Dermis lymphatic vessel endothelial cell (primary cell): ENCODE measurements around the gene NOX1. TPM values are rescaled to one million over a fixed set of nuclear protein-coding genes. Genes with fewer than 3 reads are reported as not detected.

Experiments used
- total RNA-seq: library from RNA; depleted of rRNA; stranded (reverse); fragments of >200 nt; gene quantifications from 2 replicates; pipeline ENCODE4 v1.2.1, GENCODE V29; 2014

Gene NOX1
- total RNA-seq: not detected in 2 replicates

GRCh38 chrX:100874325-100874724 is at the start of gene NOX1:
TSS of gene NOX1 (minus strand) at chrX:100874359. CDS start at chrX:100874139, 220 bp downstream.

GRCh38 chrX:100819837-100820666 is 54.1 kb downstream of the NOX1 start, which contains the start of gene CSTF2:
TSS of gene CSTF2 (plus strand) at chrX:100820391. CDS start at chrX:100820417, 26 bp downstream.

Other genes with a start within 250 kb of the NOX1 start
- gene TSPAN6, start 237.6 kb downstream of the NOX1 start, total RNA-seq: 56.8 and 127 TPM in 2 replicates
- 1.4 and 4.0 TPM in 2 replicates for gene SRPX2, start 230.2 kb downstream of the NOX1 start, total RNA-seq
- gene SYTL4, start 142.2 kb downstream of the NOX1 start, total RNA-seq: 23.9 and 26.8 TPM in 2 replicates
- 8.3 and 13.1 TPM in 2 replicates for gene CSTF2, start 54.0 kb downstream of the NOX1 start, total RNA-seq
- not detected in 2 replicates for gene XKRX, start 54.6 kb upstream of the NOX1 start, total RNA-seq
- not detected in 2 replicates for gene ARL13A, start 95.3 kb upstream of the NOX1 start, total RNA-seq
- gene TRMT2B, start 177.8 kb upstream of the NOX1 start, total RNA-seq: 13.5 and 13.9 TPM in 2 replicates
- 0.60 and 0.65 TPM in 2 replicates for gene TMEM35A, start 204.5 kb upstream of the NOX1 start, total RNA-seq
- gene CENPI, start 223.8 kb upstream of the NOX1 start, total RNA-seq: 4.6 and 5.2 TPM in 2 replicates